Uterus (tissue), 4 donors: ENCODE results near the gene DPF3. TPM values are rescaled to one million over a fixed set of nuclear protein-coding genes. Genes with fewer than 3 reads are reported as not detected.

ENCODE experiments used
- DNase-seq, 2 donors: peaks; one replicate each; pipeline ENCODE4 v3.0.0-alpha.2; 2019 to 2020
- H3K27ac ChIP-seq, 2 donors: fragments of 200-600 bp; sonication (generic); 1 replicate in 1 of 2; 2 replicates in 1 of 2; pipeline ENCODE4 v1.5.1; 2016 to 2018
- H3K27me3 ChIP-seq, 2 donors: fragments of 200-600 bp; sonication (generic); one replicate each; pipeline ENCODE4 v1.5.1; 2018 to 2019; ENCODE audit warnings: control low read depth in 1 of 2
- H3K36me3 ChIP-seq, 2 donors: fragments of 200-600 bp; sonication (generic); one replicate each; pipeline ENCODE4 v1.5.1; 2019; ENCODE audit warnings: control low read depth in 1 of 2
- H3K4me1 ChIP-seq, 2 donors: fragments of 200-600 bp; sonication (generic); one replicate each; pipeline ENCODE4 v1.5.1; 2018 to 2019; ENCODE audit warnings: control low read depth in 1 of 2
- H3K4me3 ChIP-seq, 2 donors: fragments of 200-600 bp; sonication (generic); 1 replicate in 1 of 2; 2 replicates in 1 of 2; pipeline ENCODE4 v1.5.1; 2018 to 2019; ENCODE audit warnings: mild to moderate bottlenecking in 1 of 2
- H3K9me3 ChIP-seq, 2 donors: fragments of 200-600 bp; sonication (generic); one replicate each; pipeline ENCODE4 v1.5.1; 2019; ENCODE audit warnings: control low read depth in 1 of 2
- POLR2A ChIP-seq, 2 donors: fragments of 450-650 bp; IDR thresholded peaks; one replicate each; pipeline ENCODE4 v1.6.1; 2016; ENCODE audit warnings: antibody characterized with exemption in 2 of 2, mild to moderate bottlenecking in 1 of 2, moderate library complexity in 1 of 2
- intact Hi-C: fragments of 100-400 bp; cut with DNase I; formaldehyde crosslinking; loops from one replicate; pipeline ENCODE4 v1.15.1; 2023; ENCODE audit warnings: low total_unique reads
- total RNA-seq, 4 donors: library from RNA; depleted of rRNA in 3 of 4; stranded (reverse); fragments of >200 nt in 3 of 4; gene quantifications; one replicate each; pipeline versions ENCODE4 v1.1.0 to v1.2.4, GENCODE V29; 2014 to 2023
- TF ChIP-seq, protein P1 (sequence below), 4 experiments: fragments of 200-600 bp in 2 of 4; fragments of 450-650 bp in 2 of 4; sonication (generic) in 2 of 4; IDR thresholded peaks; one replicate each; pipeline ENCODE4 v1.5.1; 2016 to 2019; ENCODE audit warnings: antibody characterized with exemption in 4 of 4, mild to moderate bottlenecking in 2 of 4, moderate library complexity in 1 of 4
- donor health status: DM: yes; HTN: yes; CAD: no.

DPF3 gene
- total RNA-seq, 4 donors from 2014 or later = 1.6 to 2.8 TPM; not detected in 2

DNA sequence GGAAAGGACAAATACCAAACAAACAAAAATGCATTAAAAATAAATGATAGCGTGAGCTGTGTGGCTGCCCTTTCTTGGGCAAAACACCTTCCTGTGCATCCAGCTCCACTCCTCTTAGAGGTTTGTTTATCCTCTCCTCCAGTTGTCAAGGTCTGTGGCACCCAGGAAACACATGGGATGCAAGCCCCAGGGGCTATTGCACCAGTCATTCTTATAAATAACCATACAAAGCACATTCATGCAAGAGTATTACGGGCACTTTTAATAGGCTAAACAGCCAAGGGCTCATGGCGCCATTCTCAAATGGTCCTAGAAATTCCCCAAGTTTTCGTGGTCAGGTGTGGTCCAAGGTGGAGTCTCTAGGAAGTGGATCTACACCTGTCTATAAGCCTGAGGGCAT, 257.0 kb downstream of the DPF3 start:
- H3K9me3 ChIP-seq = no peaks in the 10 kb centered on the region
- no peak overlapping the region for H3K27ac ChIP-seq
- TF ChIP-seq, protein P1, sequence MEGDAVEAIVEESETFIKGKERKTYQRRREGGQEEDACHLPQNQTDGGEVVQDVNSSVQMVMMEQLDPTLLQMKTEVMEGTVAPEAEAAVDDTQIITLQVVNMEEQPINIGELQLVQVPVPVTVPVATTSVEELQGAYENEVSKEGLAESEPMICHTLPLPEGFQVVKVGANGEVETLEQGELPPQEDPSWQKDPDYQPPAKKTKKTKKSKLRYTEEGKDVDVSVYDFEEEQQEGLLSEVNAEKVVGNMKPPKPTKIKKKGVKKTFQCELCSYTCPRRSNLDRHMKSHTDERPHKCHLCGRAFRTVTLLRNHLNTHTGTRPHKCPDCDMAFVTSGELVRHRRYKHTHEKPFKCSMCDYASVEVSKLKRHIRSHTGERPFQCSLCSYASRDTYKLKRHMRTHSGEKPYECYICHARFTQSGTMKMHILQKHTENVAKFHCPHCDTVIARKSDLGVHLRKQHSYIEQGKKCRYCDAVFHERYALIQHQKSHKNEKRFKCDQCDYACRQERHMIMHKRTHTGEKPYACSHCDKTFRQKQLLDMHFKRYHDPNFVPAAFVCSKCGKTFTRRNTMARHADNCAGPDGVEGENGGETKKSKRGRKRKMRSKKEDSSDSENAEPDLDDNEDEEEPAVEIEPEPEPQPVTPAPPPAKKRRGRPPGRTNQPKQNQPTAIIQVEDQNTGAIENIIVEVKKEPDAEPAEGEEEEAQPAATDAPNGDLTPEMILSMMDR (IDR thresholded peaks at IDR 0.05) = no peak
- no peak for TF ChIP-seq POLR2A (IDR thresholded peaks at IDR 0.05)
- intact Hi-C loops = no loop called here
- H3K4me3 ChIP-seq = no peak overlapping the region
- H3K4me1 ChIP-seq = no peaks in the 10 kb centered on the region
- DNase-seq = no peak
- no peaks in the 10 kb centered on the region for H3K27me3 ChIP-seq
- no peaks in the 10 kb centered on the region for H3K36me3 ChIP-seq

DNA sequence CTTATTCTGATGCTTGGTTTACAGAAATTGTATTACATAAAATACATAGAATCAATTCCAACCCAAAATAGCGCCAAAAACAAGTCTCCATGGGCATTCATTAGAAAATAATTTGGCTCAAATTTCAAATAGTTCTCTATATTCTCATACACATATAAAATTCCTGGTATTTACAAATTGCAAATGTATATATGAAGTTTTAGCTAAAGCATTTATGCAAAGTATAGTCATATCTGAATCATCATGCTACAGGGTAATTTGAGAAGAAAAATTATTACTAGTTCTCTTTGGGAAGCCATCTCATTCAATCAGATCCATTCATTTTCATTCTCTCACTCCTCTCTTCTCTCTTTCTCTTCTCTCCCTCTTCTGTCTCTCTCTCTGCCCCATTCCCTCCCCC, 257.8 kb downstream of the DPF3 start:
- no peak overlapping the region for H3K27ac ChIP-seq
- no peaks in the 10 kb centered on the region for H3K27me3 ChIP-seq
- no peak for DNase-seq
- TF ChIP-seq, protein P1 (IDR thresholded peaks at IDR 0.05) = no peak
- TF ChIP-seq POLR2A (IDR thresholded peaks at IDR 0.05) = no peak
- H3K9me3 ChIP-seq = no peaks in the 10 kb centered on the region
- no peaks in the 10 kb centered on the region for H3K36me3 ChIP-seq
- H3K4me3 ChIP-seq = no peak overlapping the region
- no peaks in the 10 kb centered on the region for H3K4me1 ChIP-seq
- intact Hi-C loops = no loop called here

DNA sequence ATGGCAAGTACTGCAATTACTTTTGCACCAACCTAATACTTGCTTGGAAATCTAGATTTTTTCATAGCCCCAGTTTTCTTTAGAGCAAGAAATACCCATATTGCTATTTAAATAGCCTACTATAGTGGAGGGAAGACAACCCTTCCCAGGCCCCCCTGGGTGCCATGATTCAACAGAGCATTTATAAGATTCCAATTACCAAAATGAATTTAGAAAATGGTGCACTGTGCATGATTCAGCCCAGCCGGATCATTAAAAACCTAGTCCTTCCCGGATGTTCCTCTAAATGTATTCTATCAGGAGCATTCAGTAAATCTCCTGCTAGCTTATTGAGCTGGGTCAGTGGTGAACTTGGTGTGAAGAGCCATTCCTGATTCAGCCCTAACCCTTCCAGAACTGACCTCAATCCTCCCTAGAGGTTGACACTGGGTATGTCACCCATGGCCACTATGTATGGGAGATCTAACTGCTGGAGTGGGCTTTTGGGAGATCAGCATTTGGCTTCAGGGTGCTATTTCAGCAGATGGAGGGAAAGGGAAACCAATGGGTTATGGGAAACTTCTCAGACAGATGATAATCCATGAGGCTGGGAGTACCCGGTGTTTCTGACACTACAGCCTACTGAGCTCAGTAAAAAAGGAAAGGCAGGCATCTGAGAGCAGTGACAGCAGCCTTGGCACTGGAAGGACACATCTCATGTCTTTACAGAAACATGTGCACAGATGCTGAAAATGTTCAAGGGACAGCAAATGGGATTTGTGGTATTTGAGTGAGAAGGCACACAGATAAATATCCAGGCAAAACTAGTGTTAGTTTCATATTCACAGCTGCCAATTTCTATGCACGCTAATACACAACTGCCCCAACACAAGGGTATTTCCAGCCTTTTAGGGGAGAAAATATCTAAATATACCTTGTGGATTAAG, 258.9 kb downstream of the DPF3 start:
- intact Hi-C loops = no loop called here
- Histone ChIP-seq H3K9me3 (no peaks in the 10 kb centered on the region), H3K27ac (no peak overlapping the region), H3K4me1 (no peaks in the 10 kb centered on the region), H3K36me3 (no peaks in the 10 kb centered on the region), H3K27me3 (no peaks in the 10 kb centered on the region), H3K4me3 (no peak overlapping the region)
- TF ChIP-seq, protein P1 (IDR thresholded peaks at IDR 0.05) = no peak
- no peak for TF ChIP-seq POLR2A (IDR thresholded peaks at IDR 0.05)
- DNase-seq = no peak

DNA sequence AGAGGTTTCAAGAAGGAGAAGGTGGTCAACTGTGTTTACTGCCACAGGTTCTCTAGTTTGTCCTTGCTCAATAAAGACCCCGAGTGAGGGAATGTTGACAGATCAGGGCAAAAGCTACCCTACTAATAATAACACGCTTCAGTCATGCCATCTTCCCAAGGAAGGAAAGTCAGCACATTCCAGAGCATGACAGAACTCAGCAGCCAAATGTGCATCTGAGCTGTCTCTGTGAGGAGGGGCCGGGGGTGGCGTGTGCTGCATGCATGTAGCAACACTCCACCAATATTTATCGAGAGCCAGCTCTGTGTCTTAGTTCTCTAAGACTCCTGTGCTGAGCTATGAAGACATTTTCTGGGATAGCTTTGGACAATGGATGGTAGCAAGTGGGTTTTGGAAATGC, 260.4 kb downstream of the DPF3 start:
- no peak for DNase-seq
- intact Hi-C loops = no loop called here
- TF ChIP-seq POLR2A (IDR thresholded peaks at IDR 0.05) = no peak
- TF ChIP-seq, protein P1 (IDR thresholded peaks at IDR 0.05) = no peak
- no peak overlapping the region for H3K4me3 ChIP-seq
- H3K4me1 ChIP-seq = no peaks in the 10 kb centered on the region
- H3K9me3 ChIP-seq = no peaks in the 10 kb centered on the region
- no peak overlapping the region for H3K27ac ChIP-seq
- H3K27me3 ChIP-seq = no peaks in the 10 kb centered on the region
- H3K36me3 ChIP-seq = no peaks in the 10 kb centered on the region

DNA sequence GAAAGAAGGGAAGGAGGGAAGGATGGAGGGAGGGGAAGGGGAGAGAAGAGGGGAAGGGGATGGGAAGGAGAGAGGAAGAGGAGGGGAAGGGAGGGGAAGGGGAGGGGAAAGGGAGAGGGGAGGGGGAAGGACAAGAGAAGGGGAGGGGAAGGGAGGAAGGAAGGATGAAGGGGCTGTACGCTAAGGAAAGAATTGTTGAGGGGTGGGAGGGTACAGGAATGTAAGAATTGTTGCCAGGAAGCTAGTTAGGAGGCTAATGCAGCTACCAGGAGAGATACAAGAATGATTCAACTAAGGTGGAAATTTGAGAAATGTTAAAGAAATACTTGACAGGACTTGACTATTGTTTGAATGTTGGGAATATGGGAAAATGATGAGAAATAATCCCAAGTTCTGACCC, 261.2 kb downstream of the DPF3 start:
- no peaks in the 10 kb centered on the region for H3K4me1 ChIP-seq
- no peaks in the 10 kb centered on the region for H3K36me3 ChIP-seq
- intact Hi-C loops = no loop called here
- no peak overlapping the region for H3K4me3 ChIP-seq
- no peaks in the 10 kb centered on the region for H3K27me3 ChIP-seq
- H3K27ac ChIP-seq = no peak overlapping the region
- TF ChIP-seq, protein P1 (IDR thresholded peaks at IDR 0.05) = no peak
- TF ChIP-seq POLR2A (IDR thresholded peaks at IDR 0.05) = no peak
- DNase-seq = no peak
- H3K9me3 ChIP-seq = no peaks in the 10 kb centered on the region
